ENCODE results near the gene RAB3GAP2.
"Not testable (repeated sequence)": the region's sequence is repeated elsewhere in the genome, so short reads cannot be mapped to it uniquely, and the experiment has no call there.

The RAB3GAP2 gene

DNA sequence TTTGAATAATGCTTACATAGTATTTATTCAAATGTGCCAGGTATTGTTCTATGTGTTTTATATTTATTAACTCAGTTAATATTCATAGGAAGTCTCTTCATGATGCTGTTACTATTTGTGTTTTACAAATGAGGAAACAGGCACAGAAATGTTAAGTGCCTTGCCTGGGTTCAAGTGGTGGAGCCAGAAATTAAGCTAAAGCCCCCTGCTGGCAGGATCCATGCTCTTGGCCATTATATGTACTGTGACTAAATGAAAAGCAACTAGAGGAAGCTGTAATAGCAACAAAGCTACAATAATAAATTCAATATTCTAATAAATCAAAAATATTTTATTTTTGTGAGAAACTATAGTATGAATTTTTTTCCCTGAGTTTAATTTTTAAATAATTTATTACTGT is 148.4 kb downstream of the RAB3GAP2 start:
- no peak for DNase-seq
- Mint-ChIP-seq H3K27me3 (ENCODE audit: low read depth, poor library complexity) (no peaks in the 10 kb centered on the region), H3K36me3 (ENCODE audit: low read depth) (peaks cover 30% of the 10 kb centered on the region), H3K4me1 (no peaks in the 10 kb centered on the region), H3K9me3 (no peaks in the 10 kb centered on the region), H3K4me3 (no peak overlapping the region), H3K27ac (peak overlapping the region; percentile 54)
- peak; percentile 42 for TF ChIP-seq CTCF (IDR thresholded peaks at IDR 0.05)

GRCh38 chr1:220123066-220123465 is 149.2 kb downstream of the RAB3GAP2 start:
- Mint-ChIP-seq H3K9me3 (no peaks in the 10 kb centered on the region), H3K4me1 (no peaks in the 10 kb centered on the region), H3K27ac (no peak overlapping the region), H3K36me3 (ENCODE audit: low read depth) (peaks cover 25% of the 10 kb centered on the region), H3K27me3 (ENCODE audit: low read depth, poor library complexity) (no peaks in the 10 kb centered on the region), H3K4me3 (no peak overlapping the region)
- no peak for DNase-seq
- no peak for TF ChIP-seq CTCF (IDR thresholded peaks at IDR 0.05)

- no peaks in the 10 kb centered on the region for H3K27me3 Mint-ChIP-seq (ENCODE audit: low read depth, poor library complexity)
- H3K27ac Mint-ChIP-seq, result no peak overlapping the region
- no peaks in the 10 kb centered on the region for H3K4me1 Mint-ChIP-seq
- no peak overlapping the region for H3K4me3 Mint-ChIP-seq
- no peak for TF ChIP-seq CTCF (IDR thresholded peaks at IDR 0.05)
- DNase-seq, result no peak
- no peaks in the 10 kb centered on the region for H3K9me3 Mint-ChIP-seq
- peaks cover 20% of the 10 kb centered on the region for H3K36me3 Mint-ChIP-seq (ENCODE audit: low read depth)
Measured at GRCh38 chr1:220121791-220122530, 150.3 kb downstream of the RAB3GAP2 start.

DNA sequence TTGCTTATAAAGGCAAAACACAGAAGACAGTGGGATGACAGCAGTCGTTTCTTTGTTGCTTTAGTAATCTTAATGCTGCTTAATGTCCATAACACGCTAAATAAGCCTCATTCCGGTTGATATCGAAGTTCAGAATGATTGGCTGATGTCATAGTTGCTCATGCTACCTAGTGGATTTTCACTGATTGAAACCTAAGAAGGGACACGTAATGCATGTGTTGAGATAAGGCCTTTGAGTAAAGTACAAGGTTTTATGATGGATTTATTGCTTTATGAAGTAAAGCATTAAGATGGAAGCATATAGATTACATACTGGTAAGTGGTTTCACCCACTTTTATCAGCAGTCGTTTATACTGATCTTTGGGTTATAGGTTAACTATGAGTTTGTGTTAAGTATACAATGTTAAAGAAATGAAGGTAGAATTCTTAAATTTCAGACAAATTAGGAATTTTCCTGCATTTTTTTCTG is 153.2 kb downstream of the RAB3GAP2 start:
- no peak for DNase-seq
- TF ChIP-seq CTCF (IDR thresholded peaks at IDR 0.05), result no peak
- H3K4me3 Mint-ChIP-seq, result no peak overlapping the region
- H3K27me3 Mint-ChIP-seq (ENCODE audit: low read depth, poor library complexity), result no peaks in the 10 kb centered on the region
- H3K36me3 Mint-ChIP-seq (ENCODE audit: low read depth), result peaks cover 31% of the 10 kb centered on the region
- H3K9me3 Mint-ChIP-seq, result no peaks in the 10 kb centered on the region
- H3K27ac Mint-ChIP-seq, result no peak overlapping the region
- no peaks in the 10 kb centered on the region for H3K4me1 Mint-ChIP-seq

DNA sequence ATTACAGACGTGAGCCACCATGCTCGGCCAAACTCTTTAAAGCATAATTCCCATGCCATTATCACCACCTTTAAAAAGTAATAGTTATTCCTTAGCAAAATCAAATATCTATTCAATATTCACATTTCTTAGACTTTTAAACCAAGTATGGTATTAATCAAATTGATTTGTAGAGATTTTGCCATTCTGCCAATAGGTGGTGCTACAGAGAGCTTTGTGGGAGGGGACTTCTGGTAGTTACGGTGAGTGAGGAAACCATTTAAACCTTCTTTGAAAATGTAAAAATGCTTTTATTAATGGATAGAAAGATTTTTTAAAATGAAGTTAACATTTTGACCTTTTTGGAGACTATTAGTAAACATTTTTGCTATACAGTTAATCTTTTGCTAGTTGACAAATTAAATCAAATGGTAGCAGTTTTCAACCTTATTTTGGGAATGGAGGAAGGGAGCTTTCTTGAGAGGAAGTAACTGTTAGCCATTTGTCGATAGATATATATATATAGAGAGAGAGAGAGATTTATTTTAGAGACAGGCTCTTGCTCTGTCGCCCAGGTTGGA is 159.0 kb downstream of the RAB3GAP2 start:
- peak; percentile 46 for TF ChIP-seq CTCF (IDR thresholded peaks at IDR 0.05)
- peaks cover 61% of the 10 kb centered on the region for H3K36me3 Mint-ChIP-seq (ENCODE audit: low read depth)
- no peak overlapping the region for H3K27ac Mint-ChIP-seq
- H3K9me3 Mint-ChIP-seq, result no peaks in the 10 kb centered on the region
- H3K27me3 Mint-ChIP-seq (ENCODE audit: low read depth, poor library complexity), result no peaks in the 10 kb centered on the region
- no peaks in the 10 kb centered on the region for H3K4me1 Mint-ChIP-seq
- H3K4me3 Mint-ChIP-seq, result no peak overlapping the region
- no peak for DNase-seq

- not testable (repeated sequence) for H3K4me1 Mint-ChIP-seq; DNase-seq; H3K4me3 Mint-ChIP-seq; H3K27ac Mint-ChIP-seq; H3K9me3 Mint-ChIP-seq; H3K27me3 Mint-ChIP-seq (ENCODE audit: low read depth, poor library complexity)
- H3K36me3 Mint-ChIP-seq (ENCODE audit: low read depth), result peaks cover 61% of the 10 kb centered on the region
Measured at GRCh38 chr1:220112600-220112999, 159.7 kb downstream of the RAB3GAP2 start.

GRCh38 chr1:220110473-220110872 is 161.8 kb downstream of the RAB3GAP2 start:
- H3K36me3 Mint-ChIP-seq (ENCODE audit: low read depth), result peaks cover 65% of the 10 kb centered on the region
- not testable (repeated sequence) for H3K27ac Mint-ChIP-seq; H3K4me1 Mint-ChIP-seq; H3K4me3 Mint-ChIP-seq; H3K27me3 Mint-ChIP-seq (ENCODE audit: low read depth, poor library complexity); H3K9me3 Mint-ChIP-seq; DNase-seq

All from nephron progenitor cell (in vitro differentiated cells).